ENCODE data around the gene SEMA6B.
A peak's percentile ranks its signal among the peaks of the same experiment; 100 is the strongest.

The SEMA6B gene

DNA sequence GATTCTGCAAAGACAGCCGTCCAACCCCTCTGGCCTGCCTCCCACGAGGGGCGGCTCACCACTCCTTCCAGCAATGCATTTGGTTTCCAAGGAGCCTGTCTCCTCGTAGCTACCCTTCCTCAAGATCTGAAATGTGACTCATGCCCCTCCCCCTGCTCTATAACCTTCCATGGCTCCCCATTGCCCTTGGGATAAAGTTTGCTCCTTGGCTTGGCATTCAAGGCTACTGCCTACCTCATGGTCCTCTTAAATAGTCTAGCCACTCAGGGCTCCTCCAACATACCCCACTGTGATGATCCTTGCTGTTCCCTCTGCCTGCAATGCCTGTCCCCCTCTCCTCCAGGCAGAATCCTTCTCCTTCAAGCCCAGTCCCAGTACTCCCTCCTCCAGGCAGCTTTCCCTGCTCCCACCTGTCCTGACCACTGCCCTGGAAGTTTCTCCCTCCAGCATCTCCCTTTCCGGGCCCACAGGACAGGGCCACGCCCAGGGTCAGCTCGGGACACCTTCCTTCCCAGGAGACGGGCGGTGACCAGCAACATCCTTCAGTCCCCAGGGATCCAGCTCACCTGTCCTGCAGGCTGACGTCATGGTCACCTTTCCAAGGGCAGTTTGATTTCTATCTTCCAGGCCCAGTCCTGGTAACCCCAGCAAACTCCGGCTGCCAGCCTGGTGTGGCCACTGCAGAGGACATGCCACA is 19.2 kb upstream of the SEMA6B start:
- no peaks in the 10 kb centered on the region for H3K4me1 ChIP-seq (ENCODE audit: control insufficient read depth in 1 of 2, insufficient read depth in 1 of 2, low read depth in 1 of 2, low read length in 1 of 2)
- H3K4me3 ChIP-seq (ENCODE audit: low read depth in 1 of 2, low read length in 1 of 2), result no peak overlapping the region
- H3K27me3 ChIP-seq, result peaks cover 100% of the 10 kb centered on the region
- H3K27ac ChIP-seq, result no peak overlapping the region
- TF ChIP-seq, protein P1, sequence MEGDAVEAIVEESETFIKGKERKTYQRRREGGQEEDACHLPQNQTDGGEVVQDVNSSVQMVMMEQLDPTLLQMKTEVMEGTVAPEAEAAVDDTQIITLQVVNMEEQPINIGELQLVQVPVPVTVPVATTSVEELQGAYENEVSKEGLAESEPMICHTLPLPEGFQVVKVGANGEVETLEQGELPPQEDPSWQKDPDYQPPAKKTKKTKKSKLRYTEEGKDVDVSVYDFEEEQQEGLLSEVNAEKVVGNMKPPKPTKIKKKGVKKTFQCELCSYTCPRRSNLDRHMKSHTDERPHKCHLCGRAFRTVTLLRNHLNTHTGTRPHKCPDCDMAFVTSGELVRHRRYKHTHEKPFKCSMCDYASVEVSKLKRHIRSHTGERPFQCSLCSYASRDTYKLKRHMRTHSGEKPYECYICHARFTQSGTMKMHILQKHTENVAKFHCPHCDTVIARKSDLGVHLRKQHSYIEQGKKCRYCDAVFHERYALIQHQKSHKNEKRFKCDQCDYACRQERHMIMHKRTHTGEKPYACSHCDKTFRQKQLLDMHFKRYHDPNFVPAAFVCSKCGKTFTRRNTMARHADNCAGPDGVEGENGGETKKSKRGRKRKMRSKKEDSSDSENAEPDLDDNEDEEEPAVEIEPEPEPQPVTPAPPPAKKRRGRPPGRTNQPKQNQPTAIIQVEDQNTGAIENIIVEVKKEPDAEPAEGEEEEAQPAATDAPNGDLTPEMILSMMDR (IDR thresholded peaks at IDR 0.05), result no peak
- H3K36me3 ChIP-seq, result no peaks in the 10 kb centered on the region
- no peaks in the 10 kb centered on the region for H3K9me3 ChIP-seq

DNA sequence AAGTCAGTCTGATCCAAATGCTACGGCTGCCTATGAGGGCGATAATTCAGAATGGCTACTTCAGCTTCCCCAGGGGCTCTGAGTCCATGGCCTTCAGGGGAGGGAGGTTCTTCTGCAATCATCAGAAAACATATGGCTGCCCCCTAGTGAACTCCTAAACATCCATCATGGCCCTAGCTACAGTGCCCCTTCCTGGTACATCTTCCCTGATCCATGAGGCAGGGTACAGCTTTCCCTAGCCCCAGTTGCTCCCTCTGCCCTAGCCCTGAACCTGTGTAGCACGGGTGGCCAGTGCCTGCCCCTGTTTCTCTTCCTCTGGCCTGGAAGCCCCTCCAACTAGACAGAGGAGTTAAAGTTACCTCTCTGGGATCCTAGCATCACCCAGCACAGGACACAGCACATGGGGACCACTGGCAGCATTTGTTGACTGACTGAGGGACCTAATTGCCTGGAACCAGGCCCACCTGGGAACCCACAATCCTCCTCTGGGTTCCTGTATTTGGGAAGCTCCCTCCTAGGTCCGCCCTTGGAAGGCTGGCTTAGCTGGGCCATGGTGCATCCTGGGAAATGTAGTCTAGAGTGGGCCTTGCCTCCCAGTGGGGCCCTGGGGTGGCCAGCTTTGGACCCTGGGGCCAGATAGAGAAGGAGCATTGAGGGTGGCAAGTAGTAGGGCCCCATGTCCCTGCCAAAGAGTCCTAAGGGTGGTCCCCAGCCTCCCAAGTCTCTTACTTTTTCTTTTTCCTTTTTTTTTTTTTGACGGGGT is 17.7 kb upstream of the SEMA6B start:
- peaks cover 91% of the 10 kb centered on the region for H3K27me3 ChIP-seq

GRCh38 chr19:4576016-4576933 is 16.8 kb upstream of the SEMA6B start:
- peaks cover 81% of the 10 kb centered on the region for H3K27me3 ChIP-seq
- TF ChIP-seq, protein P1 (IDR thresholded peaks at IDR 0.05), result peak; percentile 91
- no peak overlapping the region for H3K4me3 ChIP-seq (ENCODE audit: low read depth in 1 of 2, low read length in 1 of 2)
- H3K9me3 ChIP-seq, result no peaks in the 10 kb centered on the region
- H3K27ac ChIP-seq, result no peak overlapping the region
- H3K4me1 ChIP-seq (ENCODE audit: control insufficient read depth in 1 of 2, insufficient read depth in 1 of 2, low read depth in 1 of 2, low read length in 1 of 2), result no peaks in the 10 kb centered on the region
- no peaks in the 10 kb centered on the region for H3K36me3 ChIP-seq

More for the DNA sequence above, 17.7 kb upstream of the SEMA6B start:
- Histone ChIP-seq H3K36me3 (no peaks in the 10 kb centered on the region), H3K4me1 (ENCODE audit: control insufficient read depth in 1 of 2, insufficient read depth in 1 of 2, low read depth in 1 of 2, low read length in 1 of 2) (no peaks in the 10 kb centered on the region), H3K4me3 (ENCODE audit: low read depth in 1 of 2, low read length in 1 of 2) (no peak overlapping the region), H3K27ac (no peak overlapping the region), H3K9me3 (no peaks in the 10 kb centered on the region)
- TF ChIP-seq, protein P1 (IDR thresholded peaks at IDR 0.05), result no peak

DNA sequence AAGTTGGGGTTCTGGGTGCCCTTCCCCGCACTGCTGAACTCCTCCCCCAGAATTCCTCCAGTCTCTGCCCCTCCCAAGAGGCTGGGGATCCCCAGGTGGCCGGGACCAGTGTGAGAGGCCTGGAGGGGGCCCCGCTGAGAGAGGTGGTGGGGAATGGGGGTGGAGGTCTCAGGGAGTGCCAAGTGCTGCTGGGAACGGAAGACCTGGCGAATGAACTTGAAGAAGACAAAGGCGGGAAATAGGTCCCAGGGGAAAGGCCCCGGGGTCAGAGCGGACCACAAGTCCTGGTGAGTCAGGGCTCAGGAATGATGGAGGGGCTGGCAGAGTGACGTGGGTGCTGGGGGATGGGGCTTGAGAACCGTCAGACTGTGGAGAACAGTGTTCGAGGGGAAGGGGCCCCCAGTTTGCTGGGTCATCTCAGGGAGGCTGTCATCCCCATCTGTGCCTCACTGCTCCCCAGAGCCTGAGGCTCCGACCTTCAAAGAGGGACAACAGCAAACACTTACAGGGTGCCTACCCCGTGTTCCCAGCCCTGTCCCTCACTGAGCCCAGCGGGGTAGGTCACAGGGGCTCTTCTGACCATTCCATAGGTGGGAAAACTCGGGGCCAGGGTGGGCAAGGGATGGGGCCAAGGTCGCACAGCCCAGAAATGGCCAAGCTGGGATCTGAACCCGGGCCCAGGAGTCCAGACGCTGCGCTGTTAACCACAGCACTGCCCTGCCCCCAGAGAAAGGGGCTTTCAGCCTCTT is 16.0 kb upstream of the SEMA6B start:
- H3K27ac ChIP-seq, result no peak overlapping the region

More for the DNA sequence above, 16.0 kb upstream of the SEMA6B start:
- Histone ChIP-seq H3K27me3 (peaks cover 73% of the 10 kb centered on the region), H3K4me1 (ENCODE audit: control insufficient read depth in 1 of 2, insufficient read depth in 1 of 2, low read depth in 1 of 2, low read length in 1 of 2) (no peaks in the 10 kb centered on the region), H3K36me3 (no peaks in the 10 kb centered on the region), H3K9me3 (no peaks in the 10 kb centered on the region), H3K4me3 (ENCODE audit: low read depth in 1 of 2, low read length in 1 of 2) (no peak overlapping the region)
- TF ChIP-seq, protein P1 (IDR thresholded peaks at IDR 0.05), result no peak
